NK-92 treated with Interleukin-12 subunit alpha and Interleukin-12 subunit beta, amount 100 ng/mL, for 24 hours (cell line): ENCODE data around the gene MAML1.

Experiments used
- DNase-seq: peaks from one replicate; lab custom pipeline; 2025; lab: John Stamatoyannopoulos, UW

Gene MAML1

GRCh38 chr5:179824745-179825112 is 92.1 kb downstream of the MAML1 start:
- no peak for DNase-seq

GRCh38 chr5:179825655-179826182 is 93.1 kb downstream of the MAML1 start:
- DNase-seq, result no peak
